COLO829 (cell line): ENCODE data around the gene WDR12.
"Not testable (repeated sequence)": the region's sequence is repeated elsewhere in the genome, so short reads cannot be mapped to it uniquely, and the experiment has no call there.

Experiments
- DNase-seq: peaks from one replicate; pipeline ENCODE4 v3.0.0; 2012; ENCODE audit warnings: low spot score

WDR12 gene

DNA sequence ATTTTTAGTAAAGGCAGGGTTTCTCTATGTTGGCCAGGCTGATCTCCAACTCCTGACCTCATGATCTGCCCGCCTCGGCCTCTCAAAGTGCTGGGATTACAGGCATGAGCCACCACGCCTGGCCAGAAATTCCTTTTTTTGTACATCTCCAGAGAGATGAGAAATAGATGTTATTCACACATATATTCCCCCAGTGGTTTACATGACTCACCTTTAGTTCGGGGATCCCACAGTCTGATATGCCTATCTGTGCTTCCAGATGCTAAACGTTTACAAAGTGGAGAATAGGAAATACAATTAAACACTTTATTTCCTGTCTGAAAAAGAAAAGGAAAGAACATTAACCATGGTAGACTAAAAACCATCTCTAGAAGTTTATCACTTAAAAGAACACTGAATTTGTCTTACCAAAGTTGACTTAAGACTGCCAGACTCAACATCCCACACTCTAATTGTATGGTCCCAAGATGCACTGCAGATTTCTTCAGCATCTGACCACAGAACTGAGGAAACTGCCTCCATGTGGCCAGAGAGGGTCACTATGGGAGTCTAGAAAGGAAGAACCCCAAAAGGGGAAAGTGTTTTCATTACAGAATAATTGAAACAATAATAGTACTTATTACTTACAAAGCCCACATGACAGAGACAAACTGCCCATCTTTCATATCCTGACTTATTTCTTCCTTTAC, 27.3 kb downstream of the WDR12 start:
- no peak for DNase-seq

DNA sequence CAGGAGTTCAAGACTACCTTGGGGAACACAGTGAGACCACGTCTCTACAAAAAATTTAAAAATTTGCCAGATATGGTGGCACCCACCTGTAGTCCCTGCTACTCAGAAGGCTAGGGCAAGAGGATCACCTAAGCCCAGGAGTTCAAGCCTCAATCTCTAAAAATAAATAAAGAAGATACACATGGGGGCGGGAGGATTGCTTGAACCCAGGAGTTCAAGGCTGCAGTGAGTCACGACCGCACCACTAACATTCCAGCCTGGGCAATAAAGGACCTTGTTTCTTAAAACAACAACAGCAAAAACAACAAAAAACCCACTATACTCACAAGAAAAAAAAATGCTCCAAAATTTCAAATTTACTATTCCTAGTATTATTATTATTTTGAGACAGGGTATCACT, 29.9 kb downstream of the WDR12 start:
- DNase-seq: no peak

DNA sequence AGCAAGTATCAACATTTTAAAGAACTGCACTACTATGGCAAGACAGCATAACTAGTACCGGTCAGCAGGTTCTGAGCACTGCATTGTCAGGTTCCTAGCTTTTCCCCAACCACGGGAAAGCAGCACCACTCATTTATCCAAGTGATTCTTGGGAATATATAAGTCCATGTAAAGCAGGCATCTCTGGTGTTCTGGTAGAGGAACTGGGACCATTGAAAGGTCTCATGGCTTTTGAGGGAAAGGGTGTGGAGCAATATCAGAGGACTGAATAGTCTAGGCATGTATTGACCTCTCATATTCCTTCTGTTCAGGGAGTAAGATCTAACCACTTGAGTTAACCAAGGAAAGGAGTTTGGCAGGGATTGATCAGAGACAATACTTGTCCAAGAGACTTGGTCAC, 33.8 kb downstream of the WDR12 start:
- DNase-seq: no peak

DNA sequence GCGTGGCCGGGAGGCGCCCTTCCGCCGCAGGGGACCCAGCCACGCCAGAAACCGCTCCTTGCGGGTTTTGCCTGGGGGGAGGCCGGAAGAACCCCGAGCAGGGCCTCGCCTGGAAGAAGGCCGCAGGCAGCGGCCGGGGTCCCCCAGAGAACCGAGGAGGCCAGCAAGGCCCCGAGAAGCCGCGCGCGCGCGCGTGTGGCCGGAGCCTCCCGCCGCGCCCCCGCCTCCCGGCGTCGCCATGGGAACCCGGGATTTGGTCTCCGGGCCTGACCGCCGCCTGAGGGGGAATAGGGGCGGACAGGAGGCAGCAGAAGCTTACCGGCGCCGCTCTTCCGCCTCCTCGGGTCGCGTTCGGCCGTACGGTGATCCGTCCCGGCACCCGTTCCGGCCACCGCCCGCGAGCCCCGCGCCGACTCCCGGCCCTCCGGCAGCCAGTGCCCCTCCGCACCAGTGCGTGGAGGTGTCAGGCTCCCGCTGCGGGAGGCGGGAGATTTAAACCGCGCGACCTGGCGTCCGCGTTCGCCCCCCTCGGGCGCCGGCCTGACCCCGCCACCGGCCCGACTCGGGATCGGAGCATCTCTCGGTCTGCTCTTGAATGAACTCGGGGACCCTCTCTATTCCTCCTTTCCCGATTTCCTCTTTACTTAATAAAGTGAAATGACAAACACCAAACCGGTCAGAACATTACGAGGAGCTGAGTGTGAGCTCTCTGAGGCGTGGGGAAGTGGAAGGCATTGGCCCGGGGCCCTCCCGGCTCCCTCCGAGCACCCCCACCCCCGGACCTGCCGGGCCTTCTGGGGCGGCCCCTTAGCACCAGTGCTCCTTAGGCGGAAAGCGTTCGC, 40.0 kb downstream of the WDR12 start, which contains the start of gene ICA1L:
Gene ICA1L, minus strand, starts transcription at position 467 of the 842 bp plus-strand sequence. CDS start 42,757 bp downstream, outside the sequence.
- DNase-seq: no peak

DNA sequence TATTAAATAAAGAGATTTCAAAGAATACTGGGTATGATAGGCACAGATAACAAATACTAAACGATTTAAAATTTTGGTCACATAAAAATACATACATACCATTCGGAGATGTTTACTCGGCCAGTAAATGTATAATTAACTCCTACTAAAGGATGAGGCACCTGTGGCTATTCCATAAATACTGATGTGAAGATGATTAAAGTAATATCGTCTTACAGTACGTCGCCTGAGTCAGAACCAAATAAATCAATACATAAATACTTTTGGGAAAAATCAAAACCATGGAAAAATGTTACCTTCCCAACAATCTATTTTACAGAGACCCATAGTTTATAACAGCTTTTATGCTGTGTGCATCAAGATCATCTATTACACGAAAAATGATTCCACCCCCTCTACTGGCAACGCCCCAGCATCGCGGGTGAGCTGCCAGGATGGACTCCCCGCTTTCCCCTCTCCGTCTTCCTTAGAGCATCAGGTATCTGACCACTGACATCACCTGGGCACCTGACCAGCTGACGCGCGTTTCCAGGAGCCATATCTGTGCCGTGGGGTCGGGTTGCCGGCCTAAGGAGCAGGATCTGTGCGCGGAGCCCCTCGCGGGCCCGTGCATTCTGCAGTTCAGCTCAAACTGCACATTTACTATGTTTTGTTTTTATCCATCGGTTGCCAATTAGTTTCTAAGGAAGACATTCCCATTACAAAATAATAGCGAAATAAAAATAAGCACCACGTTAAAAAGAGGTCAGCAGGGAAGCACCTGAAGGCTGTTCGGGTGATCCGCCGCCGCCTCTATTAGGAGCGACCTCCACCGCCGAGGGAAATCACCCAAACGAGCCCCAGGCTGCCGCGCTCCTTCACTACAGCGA, 40.8 kb downstream of the WDR12 start:
- DNase-seq: peak; percentile 44

DNA sequence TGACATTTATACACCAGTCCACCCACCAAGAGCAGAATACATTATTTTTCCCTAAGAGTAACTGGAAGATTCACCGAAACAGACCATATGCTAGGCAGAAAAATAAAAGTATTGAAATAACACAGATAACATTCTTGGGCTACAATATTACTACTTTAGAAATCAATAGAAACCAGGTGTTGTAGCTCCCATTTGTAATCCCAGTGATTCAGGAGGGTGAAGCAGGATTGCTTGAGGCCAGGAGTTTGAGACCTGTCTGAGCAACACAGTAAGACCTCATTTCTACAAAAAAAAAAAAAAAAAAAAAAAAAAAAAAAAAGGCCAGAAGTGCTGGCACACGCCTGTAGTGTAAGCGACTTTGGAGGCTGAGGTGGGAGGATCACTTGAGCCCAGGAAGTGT, 49.5 kb downstream of the WDR12 start:
- no peak for DNase-seq

DNA sequence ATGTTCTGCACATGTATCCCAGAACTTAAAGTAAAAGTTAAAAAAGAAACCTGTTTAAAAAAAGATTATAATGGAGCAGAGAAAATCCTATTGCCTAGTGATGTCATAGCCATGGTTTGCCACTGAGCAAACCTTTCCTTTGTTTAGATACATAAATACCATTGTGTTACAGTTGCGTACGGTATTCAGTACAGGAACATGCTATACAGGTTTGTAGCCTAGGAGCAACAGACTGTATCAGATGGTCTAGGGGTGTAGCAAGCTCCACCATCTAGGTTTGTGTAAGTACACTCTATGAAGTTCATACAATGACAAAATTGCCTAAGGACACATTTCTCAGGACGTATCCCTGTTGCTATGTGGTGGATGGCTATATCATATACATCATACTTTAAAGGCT, 52.9 kb downstream of the WDR12 start:
- no peak for DNase-seq

DNA sequence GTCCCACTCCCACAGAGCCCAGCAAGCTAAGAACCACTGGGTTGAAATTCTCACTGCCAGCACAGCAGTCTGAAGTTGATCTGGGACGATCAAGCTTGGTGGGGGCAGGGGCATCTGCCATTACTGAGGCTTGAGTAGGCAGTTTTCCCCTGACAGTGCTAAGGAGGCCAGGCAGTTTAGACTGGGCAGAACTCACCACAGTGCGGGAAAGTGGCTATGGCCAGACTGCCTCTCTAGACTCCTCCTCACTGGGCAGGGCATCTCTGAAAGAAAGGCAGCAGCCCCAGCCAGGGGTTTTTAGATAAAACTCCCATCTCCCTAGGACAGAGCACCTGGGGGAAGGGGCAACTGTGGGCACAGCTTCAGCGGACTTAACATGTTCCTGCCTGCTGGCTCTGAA, 62.1 kb downstream of the WDR12 start:
- not testable (repeated sequence) for DNase-seq

DNA sequence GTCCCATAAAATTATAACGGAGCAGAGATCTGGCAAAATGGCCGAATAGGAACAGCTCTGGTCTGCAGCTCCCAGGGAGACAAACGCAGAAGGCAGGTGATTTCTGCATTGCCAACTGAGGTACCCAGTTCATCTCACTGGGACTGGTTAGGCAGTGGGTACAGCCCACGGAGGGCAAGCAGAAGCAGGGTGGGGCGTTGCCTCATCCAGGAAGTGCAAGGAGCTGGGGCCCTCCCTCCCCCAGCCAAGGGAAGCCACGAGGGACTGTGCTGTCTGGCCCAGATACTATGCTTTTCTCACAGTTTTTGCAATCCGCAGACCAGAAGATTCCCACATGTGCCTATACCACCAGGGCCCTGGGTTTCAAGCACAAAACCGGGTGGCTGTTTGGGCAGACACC, 62.7 kb downstream of the WDR12 start:
- DNase-seq: no peak

DNA sequence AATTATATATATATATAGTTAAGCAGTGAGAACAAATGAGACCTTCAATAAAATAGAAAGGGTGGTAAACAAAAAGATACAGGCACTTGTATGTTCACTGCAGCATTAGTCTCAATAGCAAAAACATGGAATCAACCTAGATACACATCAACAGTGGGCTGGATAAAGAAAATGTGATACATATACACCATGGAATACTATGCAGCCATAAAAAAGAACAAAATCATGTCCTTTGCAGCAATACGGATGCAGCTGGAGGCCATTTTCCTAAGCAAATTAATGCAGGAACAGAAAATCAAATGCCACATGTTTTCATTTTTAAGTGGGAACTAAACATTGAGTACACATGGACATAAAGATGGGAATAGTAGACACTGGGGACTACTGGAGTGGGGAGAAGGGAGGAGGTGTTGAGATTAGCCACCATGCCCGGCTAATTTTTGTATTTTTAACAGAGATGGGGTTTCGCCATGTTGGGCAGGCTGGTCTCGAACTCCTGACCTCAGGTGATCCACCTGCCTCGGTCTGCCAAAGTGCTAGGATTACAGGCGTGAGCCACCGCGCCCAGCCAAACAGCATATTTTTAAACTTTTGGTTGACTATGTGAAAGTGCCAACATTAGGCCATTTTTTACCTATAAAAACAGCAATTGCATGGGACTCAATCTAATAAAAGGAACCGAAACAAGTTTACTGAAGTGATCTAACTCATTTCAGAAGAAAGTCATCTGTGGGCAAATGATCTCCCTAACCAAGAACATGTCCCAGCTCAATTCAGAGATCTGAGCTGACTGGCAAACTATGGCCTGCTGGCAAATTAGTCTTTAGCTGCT, 63.6 kb downstream of the WDR12 start:
- no peak for DNase-seq

DNA sequence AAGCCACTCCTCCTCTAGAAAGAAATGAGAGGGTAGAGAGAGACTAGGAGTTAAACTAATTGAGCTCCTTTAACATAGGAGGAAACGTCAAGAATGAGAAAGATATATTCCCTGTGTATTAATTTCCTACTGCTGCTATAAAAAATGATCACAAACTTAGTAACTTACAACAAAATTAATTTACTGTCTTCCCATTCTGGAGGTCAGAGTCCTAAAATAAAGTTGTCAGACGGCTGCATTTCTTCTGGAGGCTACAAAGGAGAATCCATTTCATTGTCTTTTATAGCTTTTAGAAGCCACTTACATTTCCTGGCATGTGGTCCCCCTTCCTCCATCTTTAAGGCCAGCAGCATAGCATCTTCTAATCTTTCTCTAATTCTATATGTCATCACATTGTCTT, 66.8 kb downstream of the WDR12 start:
- no peak for DNase-seq

DNA sequence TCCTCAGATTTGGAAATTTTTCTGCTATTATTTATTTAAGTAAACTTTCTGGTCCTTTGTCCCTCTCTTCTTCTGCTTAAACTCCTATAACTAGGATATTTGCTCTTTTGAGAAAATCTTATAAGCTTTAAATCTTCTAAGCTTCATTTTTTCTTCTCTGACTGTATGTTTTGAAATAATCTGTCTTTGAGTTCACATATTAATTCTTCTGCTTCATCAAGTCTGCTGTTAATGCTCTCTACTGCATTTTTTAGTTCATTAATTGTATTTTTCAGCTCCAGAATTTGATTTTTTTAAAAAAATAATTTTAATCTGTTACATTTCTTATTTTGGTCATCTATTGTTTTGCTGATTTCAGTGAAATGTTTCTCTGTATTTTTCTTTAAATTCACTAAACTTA, 68.8 kb downstream of the WDR12 start:
- no peak for DNase-seq

DNA sequence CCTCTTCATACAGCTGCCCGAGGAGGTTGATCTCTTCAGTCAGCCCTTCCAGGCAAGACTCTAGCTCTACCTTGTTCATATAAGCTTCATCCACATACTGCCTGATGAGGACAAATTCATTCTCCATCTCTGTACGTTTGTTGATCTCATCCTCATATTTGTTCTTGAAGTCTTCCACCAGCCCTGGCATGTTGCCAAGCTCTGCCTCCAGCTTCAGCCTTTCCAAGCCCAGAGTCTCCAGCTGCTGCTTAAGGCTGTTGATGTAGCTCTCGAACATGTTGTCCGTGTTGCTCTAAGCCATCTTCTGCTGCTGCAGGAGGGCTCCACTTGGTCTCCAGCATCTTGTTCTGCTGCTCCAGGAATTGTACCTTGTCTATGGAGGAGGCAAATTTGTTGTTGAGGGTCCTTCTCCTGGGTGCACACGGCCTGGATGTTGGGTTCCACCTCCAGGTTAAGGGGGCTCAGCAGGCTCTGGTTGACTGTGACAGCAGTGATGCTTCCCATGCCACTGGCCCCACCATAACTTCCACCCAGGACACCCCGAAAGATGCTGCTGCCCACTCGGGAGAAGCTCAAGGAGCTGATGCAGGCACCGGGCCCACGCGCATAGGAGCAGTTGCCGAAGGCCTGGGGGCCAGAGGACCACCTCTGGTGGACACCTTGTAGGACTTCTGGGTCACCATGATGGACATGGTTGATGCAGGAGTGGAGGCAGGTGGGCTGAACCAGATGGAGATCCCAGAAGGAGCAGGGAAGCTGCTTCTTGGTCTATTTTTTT, 70.2 kb downstream of the WDR12 start:
- DNase-seq: no peak

DNA sequence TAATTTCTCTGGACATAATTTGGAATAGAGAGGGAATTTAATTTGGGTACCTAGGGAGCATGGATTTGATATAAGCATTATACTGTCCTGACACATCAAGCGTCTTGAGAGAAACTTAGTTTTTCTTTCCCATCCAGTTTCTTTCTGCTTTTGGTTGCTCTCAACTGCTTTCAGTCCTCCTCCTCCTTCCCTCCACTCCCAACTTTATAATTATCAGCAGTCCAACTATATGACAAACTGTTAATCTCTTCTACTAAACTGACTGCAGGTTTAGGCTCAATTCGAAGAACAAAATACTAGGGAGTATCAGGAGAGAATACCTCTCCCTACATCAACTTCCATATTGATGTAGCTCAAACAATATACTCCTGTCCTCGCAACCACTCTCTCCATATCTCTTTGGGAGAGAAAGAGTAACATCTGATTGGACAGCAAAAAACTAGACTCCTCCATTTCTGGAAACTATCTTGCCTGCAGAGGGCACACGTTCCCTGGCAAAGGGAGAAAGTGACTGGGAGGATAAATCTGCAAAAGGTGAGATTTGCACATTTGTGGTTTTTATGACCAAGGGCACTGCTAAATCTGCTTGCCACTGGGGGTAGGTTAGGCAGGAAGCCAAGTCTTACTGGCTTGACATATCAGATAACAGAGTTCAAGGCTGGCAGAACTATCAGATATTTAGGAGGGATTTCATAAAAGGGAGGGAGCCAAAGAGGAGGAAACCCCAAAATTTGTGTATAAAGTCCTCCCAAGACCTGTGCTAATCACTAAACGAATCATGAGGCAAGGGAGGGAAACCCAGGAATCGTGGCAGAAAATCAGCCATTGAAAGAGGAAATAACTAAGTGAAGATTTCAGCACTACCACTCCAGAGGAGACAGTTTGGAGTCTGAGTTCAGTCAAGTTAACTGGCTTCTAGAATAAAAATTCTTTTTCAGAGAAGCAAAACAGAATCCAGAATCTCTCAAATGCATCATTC, 79.9 kb downstream of the WDR12 start:
- DNase-seq: peak; percentile 44

DNA sequence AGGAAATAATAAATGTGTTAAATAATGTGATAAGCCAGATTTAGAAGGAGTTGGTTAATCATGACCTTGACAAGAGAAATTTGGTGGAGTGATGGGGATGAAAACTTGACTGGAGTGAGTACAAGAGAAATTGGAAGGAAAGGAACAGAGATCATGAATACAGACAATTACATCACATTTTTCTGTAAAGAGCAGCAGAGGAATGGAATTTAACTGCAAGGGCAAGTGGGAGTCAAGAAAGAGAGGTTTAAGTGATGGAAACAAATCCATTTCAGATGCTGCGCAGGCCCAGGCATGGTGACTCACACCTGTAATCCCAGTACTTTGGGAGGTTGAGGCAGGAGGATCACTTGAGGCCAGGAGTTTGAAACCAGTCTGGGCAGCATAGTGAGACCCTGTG, 86.6 kb downstream of the WDR12 start:
- DNase-seq: no peak
